Liver (tissue), 9 donors: Measurements from ENCODE around the gene GPR107. TPM values are rescaled to one million over a fixed set of nuclear protein-coding genes. Genes with fewer than 3 reads are reported as not detected.

Source experiments
- DNase-seq: peaks from one replicate; pipeline ENCODE4 v3.0.0-alpha.2; 2017; ENCODE audit warnings: low spot score
- H3K27ac ChIP-seq, 2 donors: one replicate each; pipeline ENCODE4 v1.7.0; 2013; ENCODE audit warnings: inconsistent platforms in 2 of 2, low read length in 2 of 2, control low read depth in 1 of 2, low read depth in 1 of 2, mild to moderate bottlenecking in 1 of 2
- H3K27me3 ChIP-seq, 4 donors: one replicate each; pipeline versions ENCODE4 v1.6.1 to v1.7.0; 2013; ENCODE audit warnings: low read length in 3 of 4, inconsistent platforms in 1 of 4, mild to moderate bottlenecking in 1 of 4, moderate library complexity in 1 of 4; ENCODE audit not compliant: control insufficient read depth in 4 of 4, insufficient read depth in 4 of 4
- H3K36me3 ChIP-seq, 4 donors: one replicate each; pipeline versions ENCODE4 v1.6.1 to v1.7.0; 2013; ENCODE audit warnings: low read length in 3 of 4, mild to moderate bottlenecking in 3 of 4, low read depth in 1 of 4, moderate library complexity in 1 of 4; ENCODE audit not compliant: control insufficient read depth in 4 of 4, insufficient read depth in 3 of 4
- H3K4me1 ChIP-seq, 4 donors: one replicate each; pipeline versions ENCODE4 v1.6.1 to v1.7.0; 2013; ENCODE audit warnings: low read length in 3 of 4, mild to moderate bottlenecking in 3 of 4, moderate library complexity in 1 of 4; ENCODE audit not compliant: control insufficient read depth in 4 of 4, insufficient read depth in 4 of 4
- H3K4me3 ChIP-seq, 3 donors: one replicate each; pipeline versions ENCODE4 v1.6.1 to v1.7.0; 2013; ENCODE audit warnings: low read length in 3 of 3, control low read depth in 1 of 3, low read depth in 1 of 3, mild to moderate bottlenecking in 1 of 3
- H3K9ac ChIP-seq, 2 donors: one replicate each; pipeline ENCODE4 v1.7.0; 2013; ENCODE audit warnings: low read length in 2 of 2, mild to moderate bottlenecking in 2 of 2, moderate library complexity in 2 of 2, control low read depth in 1 of 2, low read depth in 1 of 2
- H3K9me3 ChIP-seq, 4 donors: one replicate each; pipeline versions ENCODE4 v1.6.1 to v1.7.0; 2013; ENCODE audit warnings: low read length in 3 of 4; ENCODE audit not compliant: control insufficient read depth in 4 of 4
- EGR1 ChIP-seq, 2 donors: IDR thresholded peaks; 2 replicates each; pipeline ENCODE4 v1.6.1; 2016 to 2018; ENCODE audit warnings: antibody characterized with exemption in 2 of 2, low read depth in 2 of 2
- FOXA1 ChIP-seq: IDR thresholded peaks from 2 replicates; pipeline ENCODE4 v1.6.1; 2016; ENCODE audit warnings: antibody characterized with exemption
- FOXA2 ChIP-seq: IDR thresholded peaks from 2 replicates; pipeline ENCODE4 v1.6.1; 2016; ENCODE audit warnings: antibody characterized with exemption
- GABPA ChIP-seq, 2 donors: IDR thresholded peaks in 1 of 2; conservative IDR thresholded peaks in 1 of 2; 2 replicates each; pipeline ENCODE4 v1.6.1; 2016; ENCODE audit warnings: antibody characterized with exemption in 2 of 2, mild to moderate bottlenecking in 1 of 2, moderate library complexity in 1 of 2
- HNF4A ChIP-seq, 2 donors: conservative IDR thresholded peaks; 2 replicates each; pipeline ENCODE4 v1.6.1; 2016; ENCODE audit warnings: antibody characterized with exemption in 2 of 2, mild to moderate bottlenecking in 2 of 2
- HNF4G ChIP-seq: IDR thresholded peaks from 2 replicates; pipeline ENCODE4 v1.6.1; 2016; ENCODE audit warnings: antibody characterized with exemption
- JUND ChIP-seq, 2 donors: IDR thresholded peaks; 2 replicates each; pipeline ENCODE4 v1.6.1; 2016; ENCODE audit warnings: antibody characterized with exemption in 2 of 2
- NR2F2 ChIP-seq: IDR thresholded peaks from 2 replicates; pipeline ENCODE4 v1.6.1; 2016; ENCODE audit warnings: antibody characterized with exemption
- RAD21 ChIP-seq, 2 donors: IDR thresholded peaks; 2 replicates each; pipeline ENCODE4 v1.6.1; 2016; ENCODE audit warnings: antibody characterized with exemption in 2 of 2, mild to moderate bottlenecking in 2 of 2
- REST ChIP-seq: IDR thresholded peaks from 2 replicates; pipeline ENCODE4 v1.6.1; 2016; ENCODE audit warnings: antibody characterized with exemption, mild to moderate bottlenecking
- RXRA ChIP-seq, 2 donors: IDR thresholded peaks; 2 replicates each; pipeline ENCODE4 v1.6.1; 2017 to 2018; ENCODE audit warnings: antibody characterized with exemption in 2 of 2, mild to moderate bottlenecking in 1 of 2
- SP1 ChIP-seq: IDR thresholded peaks from 2 replicates; pipeline ENCODE4 v1.6.1; 2018; ENCODE audit warnings: antibody characterized with exemption, mild to moderate bottlenecking
- TAF1 ChIP-seq: conservative IDR thresholded peaks from 2 replicates; pipeline ENCODE4 v1.6.1; 2016; ENCODE audit warnings: antibody characterized with exemption, mild to moderate bottlenecking
- YY1 ChIP-seq: IDR thresholded peaks from 2 replicates; pipeline ENCODE4 v1.6.1; 2016; ENCODE audit warnings: antibody characterized with exemption, mild to moderate bottlenecking
- WGBS: extraction: QIAGEN DNeasy Blood & Tissue Kit; methylation state at CpG from one replicate; pipeline ENCODE4 v1.1.7; 2013; 5-methylcytosine and 5-hydroxymethylcytosine counted together
- polyA plus RNA-seq, 2 donors: library from polyadenylated mRNA; stranded (reverse) in 1 of 2; unstranded in 1 of 2; fragments of 200-250 nt in 1 of 2; fragments of >200 nt in 1 of 2; fragmentation: Nextera tagmentation in 1 of 2; extraction: Ambion mirVana in 1 of 2; gene quantifications; one replicate each; pipeline versions ENCODE4 v1.2.1 to v1.2.3, GENCODE V29; 2013 to 2015
- total RNA-seq, 2 donors: library from RNA; depleted of rRNA; stranded (reverse); fragments of >200 nt; gene quantifications; one replicate each; pipeline ENCODE4 v1.2.3, GENCODE V29; 2014
- TF ChIP-seq, protein P1 (sequence below): IDR thresholded peaks from 2 replicates; pipeline ENCODE4 v1.6.1; 2016; ENCODE audit warnings: antibody characterized with exemption
- TF ChIP-seq, protein P2 (sequence below): IDR thresholded peaks from 2 replicates; pipeline ENCODE4 v1.6.1; 2016; ENCODE audit warnings: antibody characterized with exemption
- TF ChIP-seq, protein P3 (sequence below): fragments of 150-350 bp; IDR thresholded peaks from 2 replicates; pipeline ENCODE4 v1.5.1; 2017; ENCODE audit warnings: improper control_type of control experiment, low read depth, low read length; ENCODE audit not compliant: missing input control
- TF ChIP-seq, protein P4 (sequence below): IDR thresholded peaks from 2 replicates; pipeline ENCODE4 v1.6.1; 2016; ENCODE audit warnings: antibody characterized with exemption
- donor health status: healthy.
- donor health status: healthy.
- donor health status: healthy.
- donor health status: healthy.
- donor health status: healthy.

Gene GPR107
- total and polyA plus RNA-seq, 4 donors, result 3.8 to 17.2 (median 11.4) TPM

GRCh38 chr9:130054820-130055219 lies 1.1 kb downstream of the GPR107 start:
- peak overlapping the region in 1 of 2 donors; percentile 93 for H3K27ac ChIP-seq
- peak overlapping the region; percentile 68 to 82 for H3K9ac ChIP-seq

More at GRCh38 chr9:130054820-130055219, 1.1 kb downstream of the GPR107 start:
- TF ChIP-seq YY1, result no peak
- TF ChIP-seq SP1, result no peak
- TF ChIP-seq NR2F2, result no peak
- no peak for TF ChIP-seq RAD21 (IDR thresholded peaks at IDR 0.05)
- TF ChIP-seq GABPA (IDR thresholded peaks at IDR 0.05 in 1 of 2, conservative IDR thresholded peaks at IDR 0.05 in 1 of 2), result no peak
- TF ChIP-seq TAF1, result no peak
- TF ChIP-seq, protein P1, sequence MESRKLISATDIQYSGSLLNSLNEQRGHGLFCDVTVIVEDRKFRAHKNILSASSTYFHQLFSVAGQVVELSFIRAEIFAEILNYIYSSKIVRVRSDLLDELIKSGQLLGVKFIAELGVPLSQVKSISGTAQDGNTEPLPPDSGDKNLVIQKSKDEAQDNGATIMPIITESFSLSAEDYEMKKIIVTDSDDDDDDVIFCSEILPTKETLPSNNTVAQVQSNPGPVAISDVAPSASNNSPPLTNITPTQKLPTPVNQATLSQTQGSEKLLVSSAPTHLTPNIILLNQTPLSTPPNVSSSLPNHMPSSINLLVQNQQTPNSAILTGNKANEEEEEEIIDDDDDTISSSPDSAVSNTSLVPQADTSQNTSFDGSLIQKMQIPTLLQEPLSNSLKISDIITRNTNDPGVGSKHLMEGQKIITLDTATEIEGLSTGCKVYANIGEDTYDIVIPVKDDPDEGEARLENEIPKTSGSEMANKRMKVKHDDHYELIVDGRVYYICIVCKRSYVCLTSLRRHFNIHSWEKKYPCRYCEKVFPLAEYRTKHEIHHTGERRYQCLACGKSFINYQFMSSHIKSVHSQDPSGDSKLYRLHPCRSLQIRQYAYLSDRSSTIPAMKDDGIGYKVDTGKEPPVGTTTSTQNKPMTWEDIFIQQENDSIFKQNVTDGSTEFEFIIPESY, result no peak
- TF ChIP-seq HNF4A (conservative IDR thresholded peaks at IDR 0.05), result no peak
- no peak for TF ChIP-seq EGR1 (IDR thresholded peaks at IDR 0.05; ENCODE audit: low read depth in 2 of 2)
- TF ChIP-seq HNF4G, result no peak
- TF ChIP-seq, protein P2, sequence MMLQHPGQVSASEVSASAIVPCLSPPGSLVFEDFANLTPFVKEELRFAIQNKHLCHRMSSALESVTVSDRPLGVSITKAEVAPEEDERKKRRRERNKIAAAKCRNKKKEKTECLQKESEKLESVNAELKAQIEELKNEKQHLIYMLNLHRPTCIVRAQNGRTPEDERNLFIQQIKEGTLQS, result no peak
- TF ChIP-seq REST, result no peak
- TF ChIP-seq JUND (IDR thresholded peaks at IDR 0.05), result no peak
- TF ChIP-seq RXRA (IDR thresholded peaks at IDR 0.05), result no peak
- TF ChIP-seq FOXA1, result no peak
- no peak for TF ChIP-seq FOXA2
- TF ChIP-seq, protein P3, sequence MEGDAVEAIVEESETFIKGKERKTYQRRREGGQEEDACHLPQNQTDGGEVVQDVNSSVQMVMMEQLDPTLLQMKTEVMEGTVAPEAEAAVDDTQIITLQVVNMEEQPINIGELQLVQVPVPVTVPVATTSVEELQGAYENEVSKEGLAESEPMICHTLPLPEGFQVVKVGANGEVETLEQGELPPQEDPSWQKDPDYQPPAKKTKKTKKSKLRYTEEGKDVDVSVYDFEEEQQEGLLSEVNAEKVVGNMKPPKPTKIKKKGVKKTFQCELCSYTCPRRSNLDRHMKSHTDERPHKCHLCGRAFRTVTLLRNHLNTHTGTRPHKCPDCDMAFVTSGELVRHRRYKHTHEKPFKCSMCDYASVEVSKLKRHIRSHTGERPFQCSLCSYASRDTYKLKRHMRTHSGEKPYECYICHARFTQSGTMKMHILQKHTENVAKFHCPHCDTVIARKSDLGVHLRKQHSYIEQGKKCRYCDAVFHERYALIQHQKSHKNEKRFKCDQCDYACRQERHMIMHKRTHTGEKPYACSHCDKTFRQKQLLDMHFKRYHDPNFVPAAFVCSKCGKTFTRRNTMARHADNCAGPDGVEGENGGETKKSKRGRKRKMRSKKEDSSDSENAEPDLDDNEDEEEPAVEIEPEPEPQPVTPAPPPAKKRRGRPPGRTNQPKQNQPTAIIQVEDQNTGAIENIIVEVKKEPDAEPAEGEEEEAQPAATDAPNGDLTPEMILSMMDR, result no peak
- TF ChIP-seq, protein P4, sequence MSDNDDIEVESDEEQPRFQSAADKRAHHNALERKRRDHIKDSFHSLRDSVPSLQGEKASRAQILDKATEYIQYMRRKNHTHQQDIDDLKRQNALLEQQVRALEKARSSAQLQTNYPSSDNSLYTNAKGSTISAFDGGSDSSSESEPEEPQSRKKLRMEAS, result no peak
- Histone ChIP-seq H3K4me1 (peaks cover 8 to 20% (median 15%) of the 10 kb centered on the region in 4 donors), H3K4me3 (peak overlapping the region; percentile 85 to 99 (median 91)), H3K9me3 (no peaks in the 10 kb centered on the region), H3K27me3 (no peaks in the 10 kb centered on the region), H3K36me3 (peaks cover 0 to 5% (median under 1%) of the 10 kb centered on the region in 4 donors)
- 72% methylated on average over 8 of the region's 8 CpGs for WGBS
- no peak for DNase-seq
